Neural cell (in vitro differentiated cells): Measurements from ENCODE around the gene TMEM19. TPM values are rescaled to one million over a fixed set of nuclear protein-coding genes. Genes with fewer than 3 reads are reported as not detected.

Experiments used
- polyA plus RNA-seq: library from polyadenylated mRNA; depleted of rRNA; stranded (reverse); fragments of >200 nt; gene quantifications from 2 replicates; pipeline ENCODE4 v1.2.3, GENCODE V29; 2014
- small RNA-seq, 3 experiments: library from RNA; depleted of rRNA; stranded (forward); fragments of <200 nt; gene quantifications; one replicate each; pipeline ENCODE3, GENCODE V24; 2012

The TMEM19 gene
- polyA plus RNA-seq, 1 donor from 2014 or later, result 24.2 TPM

Small RNA genes within 50 kb of the gene (small RNA-seq; reads per million reads assigned to genes)
- 0 reads per million in 3 experiments for gene RF00560

Other genes with a start within 250 kb of the TMEM19 start
- gene LGR5, start 246.3 kb upstream of the TMEM19 start, polyA plus RNA-seq, result 0.16 TPM in 1 of 2 replicates, not detected in the other
- 45.5 and 70.2 TPM in 2 replicates for gene ZFC3H1, start 22.2 kb upstream of the TMEM19 start, polyA plus RNA-seq
- 15.5 and 15.8 TPM in 2 replicates for gene THAP2, start 21.8 kb upstream of the TMEM19 start, polyA plus RNA-seq
- 26.3 and 28.4 TPM in 2 replicates for gene RAB21, start 68.8 kb downstream of the TMEM19 start, polyA plus RNA-seq
- gene TBC1D15, start 153.7 kb downstream of the TMEM19 start, polyA plus RNA-seq, result 26.7 and 28.0 TPM in 2 replicates